Measurements from ENCODE around the gene ZPLD1.

DNA sequence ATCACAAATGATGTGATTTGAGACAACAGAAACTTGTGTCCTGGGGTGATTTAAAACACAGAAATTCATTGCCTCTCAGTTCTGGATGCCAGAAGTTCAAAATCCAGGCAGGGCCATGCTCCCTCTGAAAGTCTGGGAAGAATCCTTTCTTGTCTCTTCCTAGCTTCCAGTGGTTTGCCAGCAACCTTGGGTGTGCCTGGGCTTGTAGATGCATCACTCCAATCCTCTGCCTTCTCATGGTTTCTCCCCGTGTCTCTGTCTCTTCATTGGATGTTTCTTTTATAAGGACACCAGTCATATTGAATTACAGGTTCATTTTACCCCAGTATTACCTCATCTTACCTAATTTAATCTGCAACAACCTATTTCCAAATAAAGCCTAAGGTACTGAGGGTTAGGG, 16.7 kb downstream of the ZPLD1 start:
- TF ChIP-seq GATA2 (IDR thresholded peaks at IDR 0.05; ENCODE audit: low read depth, low read length), result no peak
- no peak for TF ChIP-seq GATA3 (IDR thresholded peaks at IDR 0.05; ENCODE audit: low read depth, low read length)
